ENCODE results near the gene GRPEL2.

The GRPEL2 gene

GRCh38 chr5:149345147-149345891 lies at the start of gene GRPEL2:
Gene GRPEL2, plus strand, starts transcription at chr5:149345499. Its CDS starts 41 bp downstream, at chr5:149345540.
- peak; percentile 91 for DNase-seq (ENCODE audit: low read depth in 2 of 2)

- no peak for DNase-seq (ENCODE audit: low read depth in 2 of 2)
Observed at GRCh38 chr5:149297340-149298025, 47.8 kb upstream of the GRPEL2 start.

- DNase-seq (ENCODE audit: low read depth in 2 of 2), result no peak
Observed at GRCh38 chr5:149298163-149298562, 47.1 kb upstream of the GRPEL2 start.

GRCh38 chr5:149298842-149299404 lies 46.4 kb upstream of the GRPEL2 start:
- no peak for DNase-seq (ENCODE audit: low read depth in 2 of 2)

- no peak for DNase-seq (ENCODE audit: low read depth in 2 of 2)
Observed at GRCh38 chr5:149299451-149300054, 45.7 kb upstream of the GRPEL2 start.

- no peak for DNase-seq (ENCODE audit: low read depth in 2 of 2)
Observed at GRCh38 chr5:149300441-149300840, 44.9 kb upstream of the GRPEL2 start.

- no peak for DNase-seq (ENCODE audit: low read depth in 2 of 2)
Observed at GRCh38 chr5:149301049-149301743, 44.1 kb upstream of the GRPEL2 start.

- DNase-seq (ENCODE audit: low read depth in 2 of 2), result no peak
Observed at GRCh38 chr5:149301744-149302380, 43.4 kb upstream of the GRPEL2 start.

- no peak for DNase-seq (ENCODE audit: low read depth in 2 of 2)
Observed at GRCh38 chr5:149302641-149303040, 42.7 kb upstream of the GRPEL2 start.

GRCh38 chr5:149303210-149303609 lies 42.1 kb upstream of the GRPEL2 start:
- no peak for DNase-seq (ENCODE audit: low read depth in 2 of 2)

- DNase-seq (ENCODE audit: low read depth in 2 of 2), result no peak
Observed at GRCh38 chr5:149304195-149305078, 40.9 kb upstream of the GRPEL2 start.

- DNase-seq (ENCODE audit: low read depth in 2 of 2), result no peak
Observed at GRCh38 chr5:149309354-149309753, 35.9 kb upstream of the GRPEL2 start.

GRCh38 chr5:149310488-149310887 lies 34.8 kb upstream of the GRPEL2 start:
- DNase-seq (ENCODE audit: low read depth in 2 of 2), result no peak

- DNase-seq (ENCODE audit: low read depth in 2 of 2), result no peak
Observed at GRCh38 chr5:149310947-149311658, 34.2 kb upstream of the GRPEL2 start.

- no peak for DNase-seq (ENCODE audit: low read depth in 2 of 2)
Observed at GRCh38 chr5:149313151-149313841, 32.0 kb upstream of the GRPEL2 start.

GRCh38 chr5:149314571-149315111 lies 30.7 kb upstream of the GRPEL2 start:
- no peak for DNase-seq (ENCODE audit: low read depth in 2 of 2)

GRCh38 chr5:149315753-149316152 lies 29.5 kb upstream of the GRPEL2 start:
- no peak for DNase-seq (ENCODE audit: low read depth in 2 of 2)

GRCh38 chr5:149317281-149318048 lies 27.8 kb upstream of the GRPEL2 start:
- DNase-seq (ENCODE audit: low read depth in 2 of 2), result no peak

All from stimulated activated CD4-positive, alpha-beta T cell treated with anti-CD3 and anti-CD28 coated beads, Interleukin-12 subunit alpha, Interleukin-12 subunit beta, amount 100 ng/mL, for 24 hours (primary cell).